DOHH2 (cell line): ENCODE measurements around the gene ALB.

ENCODE experiments used
- CTCF ChIP-seq: fragments of 200-600 bp; sonication (generic); IDR thresholded peaks from one replicate; pipeline ENCODE4 v1.5.1; 2014; ENCODE audit warnings: antibody characterized with exemption, mild to moderate bottlenecking, low read depth, low read length; ENCODE audit not compliant: poor library complexity, severe bottlenecking
- EZH2phosphoT487 ChIP-seq: fragments of 200-600 bp; sonication (generic); IDR thresholded peaks from 2 replicates; pipeline ENCODE4 v1.6.1; 2017; ENCODE audit warnings: borderline replicate concordance, mild to moderate bottlenecking, antibody characterized with exemption, low read length, moderate library complexity, mixed read lengths

GRCh38 chr4:73421708-73422457 lies 17.8 kb downstream of the ALB start:
- TF ChIP-seq CTCF (no peak), EZH2phosphoT487 (no peak)
